Right lobe of liver (tissue), 6 donors: ENCODE data around the gene FIP1L1. TPM values are rescaled to one million over a fixed set of nuclear protein-coding genes. Genes with fewer than 3 reads are reported as not detected.

Experiments
- ATAC-seq, 4 donors: fragments of 200-7000 bp; cut with Tn5 transposase; one replicate each; pipeline ENCODE4 v1.9.1; 2020; ENCODE audit warnings: mild to moderate bottlenecking in 4 of 4, moderate library complexity in 4 of 4
- DNase-seq, 3 donors: peaks; one replicate each; pipeline ENCODE4 v3.0.0-alpha.2; 2020
- H3K27ac ChIP-seq, 3 donors: fragments of 200-600 bp; one replicate each; pipeline ENCODE4 v1.8.0; 2022
- H3K27me3 ChIP-seq, 2 donors: fragments of 200-600 bp; one replicate each; pipeline ENCODE4 v1.8.0; 2022
- H3K36me3 ChIP-seq, 4 donors: fragments of 200-600 bp; sonication (generic) in 1 of 4; one replicate each; pipeline versions ENCODE4 v1.5.1 to v1.8.0; 2017 to 2022; ENCODE audit warnings: control low read depth in 1 of 4
- H3K4me1 ChIP-seq, 4 donors: fragments of 200-600 bp; sonication (generic) in 1 of 4; one replicate each; pipeline versions ENCODE4 v1.5.1 to v1.8.0; 2017 to 2022; ENCODE audit warnings: control low read depth in 1 of 4
- H3K4me3 ChIP-seq, 3 donors: fragments of 200-600 bp; one replicate each; pipeline ENCODE4 v1.8.0; 2022
- H3K9me3 ChIP-seq, 4 donors: fragments of 200-600 bp; sonication (generic) in 1 of 4; one replicate each; pipeline versions ENCODE4 v1.5.1 to v1.8.0; 2017 to 2022; ENCODE audit warnings: control low read depth in 1 of 4
- CTCF ChIP-seq, 4 donors: fragments of 200-600 bp in 3 of 4; fragments of 450-650 bp in 1 of 4; IDR thresholded peaks; one replicate each; pipeline versions ENCODE4 v1.5.1 to v1.8.0; 2016 to 2022; ENCODE audit warnings: antibody characterized with exemption in 4 of 4, mild to moderate bottlenecking in 2 of 4
- POLR2A ChIP-seq: fragments of 450-650 bp; IDR thresholded peaks from one replicate; pipeline ENCODE4 v1.6.1; 2017; ENCODE audit warnings: antibody characterized with exemption, mild to moderate bottlenecking
- WGBS: methylation state at CpG from one replicate; pipeline ENCODE4 v1.1.6; 2018; ENCODE audit warnings: low coverage, low lambda C conversion rate; ENCODE audit not compliant: insufficient coverage; ENCODE audit errors: missing lambda C conversion rate; 5-methylcytosine and 5-hydroxymethylcytosine counted together
- intact Hi-C, 2 donors: fragments of 100-400 bp; cut with DNase I; formaldehyde crosslinking; loops; one replicate each; pipeline versions ENCODE4 v1.11.2 to v1.14.1; 2022
- total RNA-seq, 6 experiments: library from RNA; depleted of rRNA in 2 of 6; stranded (reverse); fragments of >200 nt in 2 of 6; fragmentation: NEBNext Ultra II Directional in 3 of 6; extraction: Animal tissue kit (Norgen Biotek cat#: 25700) in 3 of 6; gene quantifications; one replicate each; pipeline versions ENCODE4 v1.1.0 to v1.2.4, GENCODE V29; 2016 to 2023
- donor health status: DM: no; HTN: yes; CAD: no.
- donor health status: DM: no; HTN: no; CAD: no.
- donor health status: DM: no; HTN: no; CAD: no.
- donor health status: DM: no; HTN: yes; CAD: no.
- donor health status: DM: no; HTN: yes; CAD: no.

Gene FIP1L1
- total RNA-seq, 6 experiments from 2014 or later, result 12.9 to 19.7 (median 18.9) TPM

GRCh38 chr4:53365486-53366300 is 11.7 kb upstream of the FIP1L1 start, which contains the start of gene SCFD2:
TSS of gene SCFD2 (minus strand) at chr4:53366061.
- no peaks in the 10 kb centered on the region for H3K36me3 ChIP-seq
- no peaks in the 10 kb centered on the region for H3K27me3 ChIP-seq
- TF ChIP-seq CTCF (IDR thresholded peaks at IDR 0.05), result no peak
- TF ChIP-seq POLR2A, result peak; percentile 23
- no peaks in the 10 kb centered on the region for H3K9me3 ChIP-seq
- ATAC-seq (peak; percentile 100), DNase-seq (peak; percentile 97 to 99 (median 98))
- peak within 1 kb of the TSS; percentile 93 to 99 (median 97) for H3K4me3 ChIP-seq
- intact Hi-C loops, result no loop called here
- peaks cover 0 to 24% (median 5%) of the 10 kb centered on the region in 4 donors for H3K4me1 ChIP-seq
- H3K27ac ChIP-seq, result peak within 1 kb of the TSS in 2 of 3 donors; percentile 17 to 25
- whole genome bisulfite sequencing, result 0% methylated on average over 22 of the region's 51 CpGs

GRCh38 chr4:53366301-53366716 is 11.1 kb upstream of the FIP1L1 start:
- intact Hi-C loops, result no loop called here
- Histone ChIP-seq H3K36me3 (no peaks in the 10 kb centered on the region), H3K4me3 (peak overlapping the region; percentile 93 to 99 (median 97)), H3K27me3 (no peaks in the 10 kb centered on the region), H3K4me1 (peaks cover 0 to 24% (median 5%) of the 10 kb centered on the region in 4 donors), H3K27ac (peak overlapping the region in 2 of 3 donors; percentile 17 to 25), H3K9me3 (no peaks in the 10 kb centered on the region)
- DNase-seq (no peak), ATAC-seq (no peak)
- 10% methylated on average over 8 of the region's 8 CpGs for WGBS
- TF ChIP-seq POLR2A (no peak), CTCF (IDR thresholded peaks at IDR 0.05) (no peak)

- 63% methylated on average over 2 of the region's 2 CpGs for WGBS
These were observed 9.7 kb upstream of the FIP1L1 start for GRCh38 chr4:53367721-53368120.

GRCh38 chr4:53371049-53371448 is 6.4 kb upstream of the FIP1L1 start:
- intact Hi-C loops, result no loop called here
- H3K36me3 ChIP-seq, result no peaks in the 10 kb centered on the region
- H3K4me3 ChIP-seq, result no peak overlapping the region
- DNase-seq (no peak), ATAC-seq (no peak)
- no peaks in the 10 kb centered on the region for H3K4me1 ChIP-seq
- WGBS, result 63% methylated on average over 3 of the region's 3 CpGs
- H3K27ac ChIP-seq, result no peak overlapping the region
- no peaks in the 10 kb centered on the region for H3K27me3 ChIP-seq
- no peaks in the 10 kb centered on the region for H3K9me3 ChIP-seq
- no peak for TF ChIP-seq CTCF (IDR thresholded peaks at IDR 0.05)
- no peak for TF ChIP-seq POLR2A

More at GRCh38 chr4:53367721-53368120, 9.7 kb upstream of the FIP1L1 start:
- no peak overlapping the region for H3K27ac ChIP-seq
- intact Hi-C loops, result no loop called here
- no peak for ATAC-seq
- DNase-seq, result no peak
- peaks cover 0 to 21% (median 3%) of the 10 kb centered on the region in 4 donors for H3K4me1 ChIP-seq
- TF ChIP-seq CTCF (IDR thresholded peaks at IDR 0.05) (no peak), POLR2A (no peak)
- no peak overlapping the region for H3K4me3 ChIP-seq
- H3K36me3 ChIP-seq, result no peaks in the 10 kb centered on the region
- no peaks in the 10 kb centered on the region for H3K9me3 ChIP-seq
- no peaks in the 10 kb centered on the region for H3K27me3 ChIP-seq
